ENCODE results near the gene MARCKS. TPM values are rescaled to one million over a fixed set of nuclear protein-coding genes. Genes with fewer than 3 reads are reported as not detected.

Gene MARCKS
- total and polyA plus RNA-seq, 2 of the 13 experiments (the other 11 are each of a cell fraction or from before 2014, with no cell fraction given): 30.5 to 39.5 TPM

DNA sequence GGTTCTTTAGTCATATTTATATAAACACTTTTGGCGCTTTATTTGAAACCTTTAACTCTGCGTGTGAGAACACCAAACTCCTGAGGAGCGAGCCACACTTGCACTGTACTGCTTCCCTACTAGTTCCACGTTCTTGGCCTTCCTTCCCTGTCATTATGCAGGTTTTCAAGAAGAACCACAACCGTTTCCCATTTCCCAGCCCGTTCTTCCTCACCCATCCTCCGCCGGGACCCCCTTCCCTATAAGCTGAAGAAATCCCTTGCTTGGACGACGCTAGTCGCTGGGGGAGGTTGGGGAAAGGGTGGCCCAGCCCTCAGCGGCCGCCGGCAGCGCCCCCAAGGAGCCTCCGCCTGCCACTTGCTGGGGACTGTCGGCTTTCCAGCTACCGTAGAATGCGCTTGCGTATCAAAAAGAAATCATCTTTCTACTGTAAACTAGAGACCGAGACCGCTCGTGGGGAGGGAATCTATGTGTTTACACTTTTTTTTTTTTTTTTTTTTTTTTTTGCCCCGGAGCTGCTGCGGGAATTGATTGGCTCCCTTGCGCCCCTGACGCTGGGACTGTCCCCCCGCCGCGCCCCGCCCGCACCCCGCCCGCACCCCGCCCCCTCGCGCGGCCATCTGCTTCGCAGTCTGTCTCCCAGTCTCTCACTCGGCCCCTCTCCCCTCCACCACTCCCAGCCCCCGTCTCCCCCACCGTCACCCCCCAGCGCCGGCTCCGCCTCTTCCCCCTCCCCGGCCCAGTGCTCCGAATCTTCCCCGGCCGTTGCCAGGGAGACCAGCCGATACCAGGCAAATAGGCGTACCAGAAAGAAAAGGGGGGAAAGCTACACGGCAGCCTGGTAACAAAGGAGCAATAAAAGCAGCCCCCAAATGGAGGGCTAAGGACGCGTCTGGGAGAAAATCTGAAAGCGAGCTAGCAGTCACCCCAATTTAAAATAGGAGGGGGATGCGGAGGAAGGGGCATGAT, 2.3 kb upstream of the MARCKS start (continued):
- TF ChIP-seq ARID4A (CRISPR knock-in tag; IDR thresholded peaks at IDR 0.05; ENCODE audit: borderline replicate concordance) (peak; percentile 22; the same call in 1 of the 2 replicates), KDM2A (CRISPR knock-in tag; IDR thresholded peaks at IDR 0.05; ENCODE audit: borderline replicate concordance, low read depth) (peak; percentile 44; the same call in 1 of the 2 replicates), TBX2 (CRISPR knock-in tag; IDR thresholded peaks at IDR 0.05; ENCODE audit: borderline replicate concordance) (0 out of 2 replicates have a peak, but pooled peaks have one; percentile 27), ZNF546 (CRISPR knock-in tag; conservative IDR thresholded peaks at IDR 0.05) (no peak), BCLAF1 (IDR thresholded peaks at IDR 0.05) (no peak), ZNF530 (CRISPR knock-in tag; IDR thresholded peaks at IDR 0.05; ENCODE audit: low read depth) (no peak), ZBED4 (CRISPR knock-in tag; IDR thresholded peaks at IDR 0.05; ENCODE audit: borderline replicate concordance) (no peak), ZSCAN31 (CRISPR knock-in tag; IDR thresholded peaks at IDR 0.05; ENCODE audit: low read depth) (no peak), ZGPAT (CRISPR knock-in tag; IDR thresholded peaks at IDR 0.05) (no peak), CAMTA2 (CRISPR knock-in tag; IDR thresholded peaks at IDR 0.05; ENCODE audit: borderline replicate concordance) (no peak), SALL1 (CRISPR knock-in tag; IDR thresholded peaks at IDR 0.05) (0 out of 2 replicates have a peak, but pooled peaks have one; percentile 36)
- TF ChIP-seq, protein P1, sequence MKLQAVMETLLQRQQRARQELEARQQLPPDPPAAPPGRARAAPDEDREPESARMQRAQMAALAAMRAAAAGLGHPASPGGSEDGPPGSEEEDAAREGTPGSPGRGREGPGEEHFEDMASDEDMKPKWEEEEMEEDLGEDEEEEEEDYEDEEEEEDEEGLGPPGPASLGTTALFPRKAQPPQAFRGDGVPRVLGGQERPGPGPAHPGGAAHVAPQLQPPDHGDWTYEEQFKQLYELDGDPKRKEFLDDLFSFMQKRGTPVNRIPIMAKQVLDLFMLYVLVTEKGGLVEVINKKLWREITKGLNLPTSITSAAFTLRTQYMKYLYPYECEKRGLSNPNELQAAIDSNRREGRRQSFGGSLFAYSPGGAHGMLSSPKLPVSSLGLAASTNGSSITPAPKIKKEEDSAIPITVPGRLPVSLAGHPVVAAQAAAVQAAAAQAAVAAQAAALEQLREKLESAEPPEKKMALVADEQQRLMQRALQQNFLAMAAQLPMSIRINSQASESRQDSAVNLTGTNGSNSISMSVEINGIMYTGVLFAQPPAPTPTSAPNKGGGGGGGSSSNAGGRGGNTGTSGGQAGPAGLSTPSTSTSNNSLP (IDR thresholded peaks at IDR 0.05; ENCODE audit: low read depth, low read length): 0 out of 2 replicates have a peak, but pooled peaks have one; percentile 27
